Stimulated activated CD4-positive, alpha-beta T cell treated with anti-CD3 and anti-CD28 coated beads, Interleukin-1b, Interleukin-23, amount 100 ng/mL, for 4 hours (primary cell): Measurements from ENCODE around the gene MYH8.

Source experiments
- DNase-seq, 2 donors: peaks; one replicate each; pipeline ENCODE4 v3.0.0-alpha.2; 2020; ENCODE audit warnings: low read depth in 2 of 2

Gene MYH8

GRCh38 chr17:10421900-10422542 is at the start of gene MYH8:
MYH8 (minus strand) TSS chr17:10421950; CDS start chr17:10420227, 1,723 bp downstream.
- DNase-seq: no peak

GRCh38 chr17:10469459-10469858 is 47.7 kb upstream of the MYH8 start, which contains the start of gene MYH4:
MYH4 (minus strand) TSS chr17:10469559; CDS start chr17:10466745, 2,814 bp downstream.
- no peak for DNase-seq

GRCh38 chr17:10463402-10463801 is 41.7 kb upstream of the MYH8 start:
- DNase-seq: no peak

GRCh38 chr17:10460062-10460461 is 38.3 kb upstream of the MYH8 start:
- no peak for DNase-seq

GRCh38 chr17:10458701-10459100 is 37.0 kb upstream of the MYH8 start:
- DNase-seq: no peak

- DNase-seq: no peak
Observed at GRCh38 chr17:10457952-10458351, 36.2 kb upstream of the MYH8 start.

GRCh38 chr17:10447026-10447931 is 25.5 kb upstream of the MYH8 start:
- DNase-seq: no peak

GRCh38 chr17:10439816-10440215 is 18.1 kb upstream of the MYH8 start:
- DNase-seq: no peak

GRCh38 chr17:10435096-10435495 is 13.3 kb upstream of the MYH8 start:
- no peak for DNase-seq

GRCh38 chr17:10429421-10430045 is 7.8 kb upstream of the MYH8 start:
- DNase-seq: no peak

GRCh38 chr17:10428781-10429180 is 7.0 kb upstream of the MYH8 start:
- no peak for DNase-seq

GRCh38 chr17:10421211-10421610 is 539 bp downstream of the MYH8 start:
- no peak for DNase-seq

- DNase-seq: no peak
Observed at GRCh38 chr17:10420811-10421210, 939 bp downstream of the MYH8 start.

GRCh38 chr17:10417431-10417830 is 4.3 kb downstream of the MYH8 start:
- no peak for DNase-seq

- DNase-seq: no peak
Observed at GRCh38 chr17:10415161-10415560, 6.6 kb downstream of the MYH8 start.

GRCh38 chr17:10403589-10403988 is 18.2 kb downstream of the MYH8 start:
- no peak for DNase-seq

GRCh38 chr17:10398352-10398751 is 23.4 kb downstream of the MYH8 start:
- no peak for DNase-seq

- DNase-seq: no peak
Observed at GRCh38 chr17:10396524-10397163, 25.1 kb downstream of the MYH8 start.

GRCh38 chr17:10394201-10394887 is 27.4 kb downstream of the MYH8 start:
- DNase-seq: no peak

GRCh38 chr17:10392880-10393279 is 28.9 kb downstream of the MYH8 start:
- DNase-seq: no peak

- DNase-seq: no peak
Observed at GRCh38 chr17:10385871-10386270, 35.9 kb downstream of the MYH8 start.
